Transverse colon (tissue), 4 donors: ENCODE results near the gene DISC1. TPM values are rescaled to one million over a fixed set of nuclear protein-coding genes. Genes with fewer than 3 reads are reported as not detected.

Source experiments
- DNase-seq: peaks from one replicate; pipeline ENCODE4 v3.0.0-alpha.2; 2019
- H3K27ac ChIP-seq, 4 donors: fragments of 200-600 bp; sonication (generic); 2 replicates each; pipeline ENCODE4 v1.5.1; 2016 to 2018; ENCODE audit warnings: inconsistent platforms in 4 of 4
- H3K27me3 ChIP-seq: fragments of 200-600 bp; sonication (generic); 2 replicates; pipeline ENCODE4 v1.5.1; 2017; ENCODE audit warnings: inconsistent platforms
- H3K36me3 ChIP-seq, 4 donors: fragments of 200-600 bp; sonication (generic); 2 replicates each; pipeline ENCODE4 v1.5.1; 2017 to 2019; ENCODE audit warnings: inconsistent platforms in 4 of 4
- H3K4me1 ChIP-seq, 4 donors: fragments of 200-600 bp; sonication (generic); 2 replicates each; pipeline ENCODE4 v1.5.1; 2017 to 2020; ENCODE audit warnings: inconsistent platforms in 4 of 4
- H3K4me3 ChIP-seq, 4 donors: fragments of 200-600 bp; sonication (generic); 1 replicate in 1 of 4; 2 replicates in 3 of 4; pipeline versions ENCODE4 v1.5.1 to v1.6.1; 2017 to 2019; ENCODE audit warnings: inconsistent platforms in 4 of 4
- H3K9me3 ChIP-seq, 2 donors: fragments of 200-600 bp; sonication (generic); 2 replicates each; pipeline ENCODE4 v1.5.1; 2017 to 2019; ENCODE audit warnings: inconsistent platforms in 2 of 2
- CTCF ChIP-seq, 5 experiments: fragments of 200-600 bp in 3 of 5; fragments of 450-650 bp in 2 of 5; sonication (generic) in 3 of 5; IDR thresholded peaks; 1 replicate in 2 of 5; 2 replicates in 3 of 5; pipeline ENCODE4 v1.5.1; 2016 to 2017; ENCODE audit warnings: antibody characterized with exemption in 5 of 5, inconsistent platforms in 3 of 5, mild to moderate bottlenecking in 2 of 5, moderate library complexity in 1 of 5
- EP300 ChIP-seq: sonication (generic); formaldehyde crosslinking; IDR thresholded peaks from one replicate; pipeline ENCODE4 v1.6.1; 2017; ENCODE audit warnings: antibody characterized with exemption, low read depth
- POLR2A ChIP-seq: fragments of 450-650 bp; IDR thresholded peaks from one replicate; pipeline ENCODE4 v1.6.1; 2016; ENCODE audit warnings: antibody characterized with exemption, mild to moderate bottlenecking, moderate library complexity
- POLR2AphosphoS5 ChIP-seq, 3 donors: sonication (generic); formaldehyde crosslinking; IDR thresholded peaks; one replicate each; pipeline ENCODE4 v1.6.1; 2016; ENCODE audit warnings: antibody characterized with exemption in 3 of 3
- WGBS, 2 donors: methylation state at CpG; one replicate each; pipeline ENCODE4 v1.1.5; 2018; ENCODE audit warnings: low coverage in 1 of 2; 5-methylcytosine and 5-hydroxymethylcytosine counted together
- in situ Hi-C, 4 donors: fragments of 200-750 bp; cut with MboI; loops; one replicate each; pipeline versions ENCODE4 v1.15.0 to v1.15.1; 2017; ENCODE audit warnings: low sequenced_read_pairs in 3 of 4, low pct_ligation_motif_present in 1 of 4, low pct_unique_long_range_greater_than_20kb in 1 of 4
- intact Hi-C: fragments of 100-400 bp; cut with DNase I; formaldehyde crosslinking; loops from one replicate; pipeline ENCODE4 v1.15.1; 2023; ENCODE audit warnings: low total_unique reads
- total RNA-seq, 4 donors: library from RNA; depleted of rRNA; stranded (reverse); fragments of >200 nt; gene quantifications; one replicate each; pipeline ENCODE4 v1.1.0, GENCODE V29; 2016

DISC1 gene
- total RNA-seq, 4 donors from 2014 or later, result 7.8 to 20.3 (median 11.5) TPM

GRCh38 chr1:231796141-231796540 lies 169.6 kb downstream of the DISC1 start:
- no peak overlapping the region for H3K27ac ChIP-seq
- H3K4me1 ChIP-seq, result no peaks in the 10 kb centered on the region
- TF ChIP-seq POLR2AphosphoS5 (IDR thresholded peaks at IDR 0.05), result no peak
- no peak for TF ChIP-seq POLR2A
- no peak for TF ChIP-seq CTCF (IDR thresholded peaks at IDR 0.05)
- TF ChIP-seq EP300, result no peak
- no peak overlapping the region for H3K4me3 ChIP-seq
- 84 to 85% methylated on average over 6 of the region's 6 CpGs for WGBS, 2 donors
- H3K36me3 ChIP-seq, result no peaks in the 10 kb centered on the region
- H3K9me3 ChIP-seq, result no peaks in the 10 kb centered on the region
- no peaks in the 10 kb centered on the region for H3K27me3 ChIP-seq
- in situ Hi-C loops (no loop called here), intact Hi-C loops (no loop called here)
- no peak for DNase-seq

GRCh38 chr1:231799363-231799986 lies 172.9 kb downstream of the DISC1 start:
- in situ Hi-C loops, result no loop called here
- no peaks in the 10 kb centered on the region for H3K27me3 ChIP-seq
- H3K4me3 ChIP-seq, result no peak overlapping the region
- DNase-seq, result no peak
- H3K36me3 ChIP-seq, result no peaks in the 10 kb centered on the region
- H3K27ac ChIP-seq, result no peak overlapping the region
- 73 to 87% methylated on average over 3 to 6 of the region's 6 CpGs for WGBS, 2 donors
- intact Hi-C loops, result no loop called here
- no peaks in the 10 kb centered on the region for H3K4me1 ChIP-seq
- no peaks in the 10 kb centered on the region for H3K9me3 ChIP-seq
- TF ChIP-seq POLR2AphosphoS5 (IDR thresholded peaks at IDR 0.05) (no peak), POLR2A (no peak), EP300 (no peak), CTCF (IDR thresholded peaks at IDR 0.05) (no peak)

GRCh38 chr1:231800108-231800507 lies 173.5 kb downstream of the DISC1 start:
- Histone ChIP-seq H3K27ac (no peak overlapping the region), H3K4me1 (no peaks in the 10 kb centered on the region), H3K4me3 (no peak overlapping the region), H3K27me3 (no peaks in the 10 kb centered on the region), H3K36me3 (no peaks in the 10 kb centered on the region), H3K9me3 (no peaks in the 10 kb centered on the region)
- DNase-seq, result no peak
- WGBS, 2 donors, result 84 to 88% methylated on average over 4 to 5 of the region's 5 CpGs
- in situ Hi-C loops, result no loop called here
- no peak for TF ChIP-seq POLR2AphosphoS5 (IDR thresholded peaks at IDR 0.05)
- TF ChIP-seq EP300, result no peak
- TF ChIP-seq CTCF (IDR thresholded peaks at IDR 0.05), result no peak
- TF ChIP-seq POLR2A, result no peak
- intact Hi-C loops, result no loop called here

- Histone ChIP-seq H3K27ac (no peak overlapping the region), H3K9me3 (no peaks in the 10 kb centered on the region), H3K4me3 (no peak overlapping the region), H3K36me3 (no peaks in the 10 kb centered on the region), H3K27me3 (no peaks in the 10 kb centered on the region), H3K4me1 (no peaks in the 10 kb centered on the region)
- in situ Hi-C loops (no loop called here), intact Hi-C loops (no loop called here)
- WGBS, 2 donors, result 96% methylated on average over 5 to 6 of the region's 6 CpGs
- no peak for TF ChIP-seq POLR2A
- TF ChIP-seq CTCF (IDR thresholded peaks at IDR 0.05), result no peak
- no peak for TF ChIP-seq EP300
- no peak for TF ChIP-seq POLR2AphosphoS5 (IDR thresholded peaks at IDR 0.05)
- DNase-seq, result no peak
These were observed 174.5 kb downstream of the DISC1 start for GRCh38 chr1:231801042-231801585.
